A549 treated with Mapracorat at 1 μM for 4 hours (cell line): ENCODE data around the gene KRTAP19-4. TPM values are rescaled to one million over a fixed set of nuclear protein-coding genes. Genes with fewer than 3 reads are reported as not detected.

Experiments
- total RNA-seq: library from RNA; stranded (reverse); fragments of 200-300 nt; extraction: Qiagen RNA extraction; gene quantifications from 5 replicates; pipeline ENCODE4 v1.2.3, GENCODE V29; 2022

The KRTAP19-4 gene
- total RNA-seq: not detected in 5 replicates

GRCh38 chr21:30497065-30497464 lies at the start of gene KRTAP19-4:
Gene KRTAP19-4, minus strand, starts transcription at chr21:30497165. Its CDS starts 55 bp downstream, at chr21:30497110.

GRCh38 chr21:30541764-30542163 lies 44.8 kb upstream of the KRTAP19-4 start, which contains the start of gene KRTAP19-6:
Gene KRTAP19-6, minus strand, starts transcription at chr21:30541864. Its CDS starts 31 bp downstream, at chr21:30541833.

GRCh38 chr21:30502041-30502440 lies 5.1 kb upstream of the KRTAP19-4 start, which contains the start of gene KRTAP19-5:
Gene KRTAP19-5, minus strand, starts transcription at chr21:30502141. Its CDS starts 51 bp downstream, at chr21:30502090.

GRCh38 chr21:30491963-30492428 lies 5.0 kb downstream of the KRTAP19-4 start, which contains the start of gene KRTAP19-3:
Gene KRTAP19-3, minus strand, starts transcription at chr21:30492013. Its CDS starts 56 bp downstream, at chr21:30491957.

GRCh38 chr21:30487336-30487735 lies 9.6 kb downstream of the KRTAP19-4 start, which contains the start of gene KRTAP19-2:
Gene KRTAP19-2, minus strand, starts transcription at chr21:30487436. Its CDS starts 88 bp downstream, at chr21:30487348.

GRCh38 chr21:30480145-30480544 lies 16.8 kb downstream of the KRTAP19-4 start, which contains the start of gene KRTAP19-1:
Gene KRTAP19-1, minus strand, starts transcription at chr21:30480367. Its CDS starts 50 bp downstream, at chr21:30480317.

Other genes with a start within 250 kb of the KRTAP19-4 start
- gene KRTAP24-1, start 214.2 kb downstream of the KRTAP19-4 start, total RNA-seq: not detected in 5 replicates
- not detected in 5 replicates for gene KRTAP25-1, start 207.7 kb downstream of the KRTAP19-4 start, total RNA-seq
- not detected in 5 replicates for gene KRTAP26-1, start 176.8 kb downstream of the KRTAP19-4 start, total RNA-seq
- not detected in 5 replicates for gene KRTAP27-1, start 159.5 kb downstream of the KRTAP19-4 start, total RNA-seq
- not detected in 5 replicates for gene KRTAP23-1, start 148.6 kb downstream of the KRTAP19-4 start, total RNA-seq
- not detected in 5 replicates for gene KRTAP13-2, start 124.9 kb downstream of the KRTAP19-4 start, total RNA-seq
- not detected in 5 replicates for gene KRTAP13-1, start 101.1 kb downstream of the KRTAP19-4 start, total RNA-seq
- not detected in 5 replicates for gene KRTAP13-3, start 71.2 kb downstream of the KRTAP19-4 start, total RNA-seq
- not detected in 5 replicates for gene KRTAP13-4, start 66.9 kb downstream of the KRTAP19-4 start, total RNA-seq
- not detected in 5 replicates for gene KRTAP15-1, start 56.9 kb downstream of the KRTAP19-4 start, total RNA-seq
- gene KRTAP19-1, start 16.8 kb downstream of the KRTAP19-4 start, total RNA-seq: not detected in 5 replicates
- not detected in 5 replicates for gene KRTAP19-2, start 9.7 kb downstream of the KRTAP19-4 start, total RNA-seq
- gene KRTAP19-3, start 5.2 kb downstream of the KRTAP19-4 start, total RNA-seq: not detected in 5 replicates
- not detected in 5 replicates for gene KRTAP19-5, start 5.0 kb upstream of the KRTAP19-4 start, total RNA-seq
- gene KRTAP19-6, start 44.7 kb upstream of the KRTAP19-4 start, total RNA-seq: not detected in 5 replicates
- not detected in 5 replicates for gene KRTAP19-7, start 64.1 kb upstream of the KRTAP19-4 start, total RNA-seq
- not detected in 5 replicates for gene KRTAP22-2, start 93.2 kb upstream of the KRTAP19-4 start, total RNA-seq
- not detected in 5 replicates for gene KRTAP6-3, start 95.3 kb upstream of the KRTAP19-4 start, total RNA-seq
- not detected in 5 replicates for gene KRTAP6-2, start 101.7 kb upstream of the KRTAP19-4 start, total RNA-seq
- not detected in 5 replicates for gene KRTAP22-1, start 103.9 kb upstream of the KRTAP19-4 start, total RNA-seq
- not detected in 5 replicates for gene KRTAP6-1, start 116.8 kb upstream of the KRTAP19-4 start, total RNA-seq
- gene KRTAP20-1, start 119.3 kb upstream of the KRTAP19-4 start, total RNA-seq: not detected in 5 replicates
- not detected in 5 replicates for gene KRTAP20-4, start 123.5 kb upstream of the KRTAP19-4 start, total RNA-seq
- not detected in 5 replicates for gene KRTAP20-2, start 138.0 kb upstream of the KRTAP19-4 start, total RNA-seq
- gene KRTAP20-3, start 145.7 kb upstream of the KRTAP19-4 start, total RNA-seq: not detected in 5 replicates
- not detected in 5 replicates for gene KRTAP21-3, start 221.6 kb upstream of the KRTAP19-4 start, total RNA-seq